Astrocyte of the spinal cord (primary cell): Measurements from ENCODE around the gene ITGB8.

Experiments
- DNase-seq: peaks from one replicate; pipeline ENCODE4 v3.0.0; 2011; ENCODE audit warnings: low read depth, low spot score
- H3K4me3 ChIP-seq: 2 replicates; pipeline ENCODE4 v1.5.1; 2011; ENCODE audit warnings: low read depth, mild to moderate bottlenecking, low read length, moderate library complexity
- CTCF ChIP-seq: IDR thresholded peaks from 2 replicates; pipeline ENCODE4 v1.5.1; 2012; ENCODE audit warnings: low read depth, mild to moderate bottlenecking, low read length, inconsistent platforms
- in situ Hi-C: cut with HindIII; loops from 2 replicates; pipeline ENCODE4 v1.10.0; 2017; ENCODE audit warnings: low sequenced_read_pairs

Gene ITGB8

DNA sequence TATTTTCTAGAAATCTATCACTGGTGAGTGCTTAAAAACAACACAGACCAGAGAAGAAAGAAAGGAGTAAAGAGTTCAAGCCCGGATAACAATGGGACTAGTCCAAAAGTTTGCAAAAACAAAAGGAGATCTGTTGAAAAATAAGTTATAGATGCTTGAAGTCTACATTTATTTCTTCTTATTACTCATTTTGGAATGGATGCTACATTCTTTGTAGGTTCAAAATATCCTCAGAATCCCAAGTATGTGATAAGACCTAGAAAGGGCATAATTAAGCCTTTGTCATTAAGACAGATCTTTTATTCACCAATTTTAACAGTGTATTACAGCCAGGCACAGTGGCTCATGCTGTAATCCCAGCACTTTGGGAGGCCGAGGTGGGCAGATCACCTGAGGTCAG lies 42.7 kb upstream of the ITGB8 start:
- no peak for DNase-seq
- no peak for TF ChIP-seq CTCF
- H3K4me3 ChIP-seq: no peak overlapping the region
- in situ Hi-C loops: no loop called here

GRCh38 chr7:20290505-20291111 lies 40.1 kb upstream of the ITGB8 start:
- H3K4me3 ChIP-seq: no peak overlapping the region
- no peak for DNase-seq
- TF ChIP-seq CTCF: no peak
- in situ Hi-C loops: no loop called here

DNA sequence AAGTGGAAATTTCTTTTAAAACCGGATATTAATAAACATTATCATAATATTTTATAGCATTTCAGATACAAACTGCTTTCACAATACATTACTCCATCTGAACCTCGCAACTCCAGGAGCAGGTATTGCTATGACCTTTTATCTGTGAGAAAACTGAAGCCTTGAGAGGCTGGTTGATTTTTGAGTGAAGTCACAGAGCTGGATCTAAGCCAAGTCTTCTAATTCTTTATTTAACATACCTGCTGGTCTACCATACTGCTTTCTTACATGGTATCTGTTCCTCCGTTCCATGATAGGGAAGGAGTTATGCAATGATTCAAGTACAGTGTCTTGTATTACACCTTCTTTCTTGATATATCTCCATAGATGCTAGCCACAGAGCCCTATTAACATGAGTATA lies 37.4 kb upstream of the ITGB8 start:
- no peak for TF ChIP-seq CTCF
- in situ Hi-C loops: no loop called here
- H3K4me3 ChIP-seq: no peak overlapping the region
- DNase-seq: no peak

DNA sequence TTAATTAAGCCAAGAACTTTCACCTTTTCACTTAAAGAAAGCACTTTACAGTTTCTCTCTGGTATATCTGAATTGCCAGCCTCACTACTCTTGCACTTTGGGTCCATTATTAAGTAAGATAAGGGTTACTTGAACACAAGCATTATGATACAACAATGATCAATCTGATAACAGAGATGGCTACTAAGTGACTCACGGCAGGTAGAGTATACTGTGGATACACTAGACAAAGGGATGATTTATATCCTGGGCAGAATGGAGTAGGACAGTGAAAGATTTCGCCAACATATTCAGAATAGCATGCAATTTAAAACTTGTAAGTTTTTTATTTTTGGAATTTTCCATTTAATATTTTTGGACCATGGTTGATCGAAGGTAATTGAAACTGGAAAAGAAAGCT lies 34.3 kb upstream of the ITGB8 start:
- in situ Hi-C loops: no loop called here
- TF ChIP-seq CTCF: no peak
- H3K4me3 ChIP-seq: no peak overlapping the region
- DNase-seq: no peak

- H3K4me3 ChIP-seq: no peak overlapping the region
- TF ChIP-seq CTCF: no peak
- in situ Hi-C loops: no loop called here
- DNase-seq: no peak
These were observed 33.8 kb upstream of the ITGB8 start for GRCh38 chr7:20296901-20297300.

GRCh38 chr7:20298486-20298901 lies 32.2 kb upstream of the ITGB8 start:
- in situ Hi-C loops: no loop called here
- H3K4me3 ChIP-seq: no peak overlapping the region
- peak; percentile 62 for DNase-seq
- TF ChIP-seq CTCF: no peak

- DNase-seq: no peak
- no peak overlapping the region for H3K4me3 ChIP-seq
- no peak for TF ChIP-seq CTCF
- in situ Hi-C loops: no loop called here
These were observed 31.6 kb upstream of the ITGB8 start for GRCh38 chr7:20299145-20299544.
